ENCODE data around the gene HMX1. TPM values are rescaled to one million over a fixed set of nuclear protein-coding genes. Genes with fewer than 3 reads are reported as not detected.

The HMX1 gene
- total RNA-seq, 1 experiment from 2014 or later = 2.0 TPM

- peak; percentile 82 for DNase-seq
- H3K27me3 ChIP-seq (ENCODE audit: control insufficient read depth, insufficient read depth, low read length) = peaks cover 95% of the 10 kb centered on the region
- H3K4me3 ChIP-seq (ENCODE audit: insufficient read depth, low read depth, low read length) = peak overlapping the region; percentile 24
- H3K36me3 ChIP-seq (replicated peaks; ENCODE audit: control insufficient read depth, insufficient read depth, low read length) = no peaks in the 10 kb centered on the region
Observed at GRCh38 chr4:8872402-8873291, 1.0 kb upstream of the HMX1 start.

GRCh38 chr4:8870647-8871416, 807 bp downstream of the HMX1 start:
- Histone ChIP-seq H3K36me3 (replicated peaks; ENCODE audit: control insufficient read depth, insufficient read depth, low read length) (no peaks in the 10 kb centered on the region), H3K27me3 (ENCODE audit: control insufficient read depth, insufficient read depth, low read length) (peaks cover 95% of the 10 kb centered on the region), H3K4me3 (ENCODE audit: insufficient read depth, low read depth, low read length) (peak overlapping the region; percentile 30)
- peak; percentile 85 for DNase-seq

- DNase-seq = peak; percentile 59
- no peak overlapping the region for H3K4me3 ChIP-seq (ENCODE audit: insufficient read depth, low read depth, low read length)
- no peaks in the 10 kb centered on the region for H3K36me3 ChIP-seq (replicated peaks; ENCODE audit: control insufficient read depth, insufficient read depth, low read length)
- peaks cover 95% of the 10 kb centered on the region for H3K27me3 ChIP-seq (ENCODE audit: control insufficient read depth, insufficient read depth, low read length)
Observed at GRCh38 chr4:8869898-8870646, 1.6 kb downstream of the HMX1 start.

- Histone ChIP-seq H3K27me3 (ENCODE audit: control insufficient read depth, insufficient read depth, low read length) (peaks cover 95% of the 10 kb centered on the region), H3K4me3 (ENCODE audit: insufficient read depth, low read depth, low read length) (no peak overlapping the region), H3K36me3 (replicated peaks; ENCODE audit: control insufficient read depth, insufficient read depth, low read length) (no peaks in the 10 kb centered on the region)
- peak; percentile 58 for DNase-seq
Observed at GRCh38 chr4:8869002-8869897, 2.4 kb downstream of the HMX1 start.

GRCh38 chr4:8868321-8869001, 3.2 kb downstream of the HMX1 start:
- H3K27me3 ChIP-seq (ENCODE audit: control insufficient read depth, insufficient read depth, low read length) = peaks cover 95% of the 10 kb centered on the region
- no peaks in the 10 kb centered on the region for H3K36me3 ChIP-seq (replicated peaks; ENCODE audit: control insufficient read depth, insufficient read depth, low read length)
- H3K4me3 ChIP-seq (ENCODE audit: insufficient read depth, low read depth, low read length) = no peak overlapping the region
- no peak for DNase-seq

GRCh38 chr4:8867624-8868320, 3.9 kb downstream of the HMX1 start:
- no peak overlapping the region for H3K4me3 ChIP-seq (ENCODE audit: insufficient read depth, low read depth, low read length)
- H3K27me3 ChIP-seq (ENCODE audit: control insufficient read depth, insufficient read depth, low read length) = peaks cover 95% of the 10 kb centered on the region
- DNase-seq = peak; percentile 80
- H3K36me3 ChIP-seq (replicated peaks; ENCODE audit: control insufficient read depth, insufficient read depth, low read length) = no peaks in the 10 kb centered on the region

GRCh38 chr4:8866828-8867623, 4.6 kb downstream of the HMX1 start:
- Histone ChIP-seq H3K27me3 (ENCODE audit: control insufficient read depth, insufficient read depth, low read length) (peaks cover 95% of the 10 kb centered on the region), H3K36me3 (replicated peaks; ENCODE audit: control insufficient read depth, insufficient read depth, low read length) (no peaks in the 10 kb centered on the region), H3K4me3 (ENCODE audit: insufficient read depth, low read depth, low read length) (no peak overlapping the region)
- DNase-seq = peak; percentile 62

GRCh38 chr4:8866421-8866820, 5.2 kb downstream of the HMX1 start:
- Histone ChIP-seq H3K27me3 (ENCODE audit: control insufficient read depth, insufficient read depth, low read length) (peaks cover 99% of the 10 kb centered on the region), H3K36me3 (replicated peaks; ENCODE audit: control insufficient read depth, insufficient read depth, low read length) (no peaks in the 10 kb centered on the region), H3K4me3 (ENCODE audit: insufficient read depth, low read depth, low read length) (no peak overlapping the region)
- no peak for DNase-seq

- no peak for DNase-seq
- Histone ChIP-seq H3K4me3 (ENCODE audit: insufficient read depth, low read depth, low read length) (no peak overlapping the region), H3K27me3 (ENCODE audit: control insufficient read depth, insufficient read depth, low read length) (peaks cover 99% of the 10 kb centered on the region), H3K36me3 (replicated peaks; ENCODE audit: control insufficient read depth, insufficient read depth, low read length) (no peaks in the 10 kb centered on the region)
Observed at GRCh38 chr4:8865681-8866310, 5.8 kb downstream of the HMX1 start.

- no peaks in the 10 kb centered on the region for H3K36me3 ChIP-seq (replicated peaks; ENCODE audit: control insufficient read depth, insufficient read depth, low read length)
- DNase-seq = peak; percentile 64
- H3K4me3 ChIP-seq (ENCODE audit: insufficient read depth, low read depth, low read length) = no peak overlapping the region
- H3K27me3 ChIP-seq (ENCODE audit: control insufficient read depth, insufficient read depth, low read length) = peaks cover 99% of the 10 kb centered on the region
Observed at GRCh38 chr4:8864912-8865680, 6.5 kb downstream of the HMX1 start.

All from H7 (cell line).